GM19035 (cell line): ENCODE data around the gene RTP5.
"Not testable (repeated sequence)": the region's sequence is repeated elsewhere in the genome, so short reads cannot be mapped to it uniquely, and the experiment has no call there.

Experiments used
- ATAC-seq: cut with Tn5 transposase; IDR thresholded peaks from one replicate; pipeline ENCODE4 v1.9.1; 2021; ENCODE audit not compliant: unreplicated experiment

Gene RTP5

DNA sequence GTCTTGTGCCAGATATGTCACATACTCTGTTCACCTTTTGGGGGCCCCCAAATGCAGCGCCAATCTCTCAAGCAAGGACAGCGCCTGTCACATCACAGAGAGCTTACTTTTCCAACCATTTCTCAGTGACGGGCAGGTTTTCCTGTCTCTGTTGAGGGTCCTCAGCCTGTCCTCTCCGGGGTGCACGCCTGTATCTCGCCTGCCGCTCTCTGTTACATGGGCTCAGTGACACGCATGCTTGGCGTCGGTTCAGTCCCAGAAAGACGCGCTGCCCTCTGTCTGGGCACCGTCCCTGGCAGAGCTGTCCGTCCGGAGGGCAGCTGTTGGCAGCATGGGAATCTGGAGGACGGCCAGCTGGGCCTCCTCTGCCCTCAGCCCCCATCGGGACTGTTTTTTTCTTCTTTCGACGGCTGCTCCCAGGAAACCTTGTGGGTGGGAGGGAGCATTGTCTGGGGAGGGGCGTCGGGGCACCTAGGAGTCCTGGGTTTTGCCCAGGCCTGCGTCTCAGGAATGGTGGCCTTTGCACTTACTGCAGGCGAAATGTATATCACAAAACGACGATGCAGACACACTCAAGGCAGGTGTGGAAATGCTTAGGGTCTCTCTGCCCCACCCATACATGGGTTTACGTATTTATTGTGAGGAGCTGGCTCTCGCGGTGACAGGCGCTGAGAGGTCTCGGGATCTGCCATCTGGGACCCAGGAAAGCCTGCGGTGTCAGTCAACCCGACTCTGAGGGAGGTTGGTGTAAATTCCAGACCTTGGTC lies 30.9 kb downstream of the RTP5 start:
- ATAC-seq: no peak

DNA sequence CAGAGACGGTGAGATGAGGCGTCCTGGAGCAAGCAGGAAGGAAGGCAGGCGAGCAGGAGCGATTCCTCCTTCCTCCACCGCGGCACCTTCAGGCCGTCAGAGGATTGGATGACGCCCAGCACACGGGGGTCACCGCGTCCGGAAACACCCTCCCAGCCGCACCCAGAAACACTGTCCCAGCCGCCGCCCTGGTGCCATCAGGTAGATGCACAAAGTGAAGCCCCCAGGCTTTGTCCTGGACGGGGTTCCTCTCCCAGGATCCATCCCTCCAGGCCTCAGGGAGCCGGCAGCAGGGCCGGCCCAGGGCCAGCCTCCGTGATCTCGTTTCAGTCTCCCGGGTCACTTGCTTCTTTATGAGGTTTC lies 31.5 kb downstream of the RTP5 start:
- ATAC-seq: no peak

DNA sequence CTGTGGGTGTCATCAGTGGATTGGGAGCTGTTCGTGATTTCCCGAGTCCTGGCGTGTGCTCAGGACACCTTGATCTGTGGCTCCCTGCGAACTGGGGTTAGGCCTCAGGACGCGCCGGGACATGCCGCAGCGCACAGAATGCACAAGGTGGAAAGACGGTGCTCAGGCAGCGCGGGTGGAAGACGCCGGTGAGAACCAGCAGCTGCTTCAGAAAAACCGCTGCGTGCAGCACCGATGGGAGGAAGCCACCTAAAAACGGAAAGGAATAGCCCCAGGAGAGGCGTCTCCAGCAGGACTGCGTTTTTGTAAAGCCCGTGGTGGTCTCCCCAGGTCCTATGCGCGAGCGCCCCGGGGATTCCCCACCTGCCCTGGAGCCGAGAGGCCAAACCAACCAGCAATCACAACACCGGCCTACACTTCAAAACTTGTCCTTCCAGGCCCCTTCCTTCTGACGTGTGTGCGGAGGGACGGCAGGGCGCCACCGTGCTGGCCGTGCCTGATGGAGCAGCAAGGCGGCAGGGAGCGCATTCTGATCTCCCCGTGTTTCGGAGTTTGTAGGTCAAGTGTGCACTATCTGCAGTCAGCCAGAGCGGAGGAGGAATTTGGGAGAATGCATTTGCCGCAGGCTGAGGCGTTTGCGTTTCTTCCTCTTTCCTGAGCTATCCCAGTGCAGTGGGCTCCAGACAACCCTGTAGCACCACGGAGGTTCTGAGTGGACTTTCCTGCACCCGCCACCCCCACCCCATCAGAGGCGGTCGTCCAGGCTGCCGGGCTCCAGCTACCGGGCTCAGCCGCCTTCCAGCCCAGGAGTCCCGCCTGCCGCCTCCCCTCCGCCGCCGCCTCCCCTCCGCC lies 32.2 kb downstream of the RTP5 start:
- ATAC-seq: no peak

DNA sequence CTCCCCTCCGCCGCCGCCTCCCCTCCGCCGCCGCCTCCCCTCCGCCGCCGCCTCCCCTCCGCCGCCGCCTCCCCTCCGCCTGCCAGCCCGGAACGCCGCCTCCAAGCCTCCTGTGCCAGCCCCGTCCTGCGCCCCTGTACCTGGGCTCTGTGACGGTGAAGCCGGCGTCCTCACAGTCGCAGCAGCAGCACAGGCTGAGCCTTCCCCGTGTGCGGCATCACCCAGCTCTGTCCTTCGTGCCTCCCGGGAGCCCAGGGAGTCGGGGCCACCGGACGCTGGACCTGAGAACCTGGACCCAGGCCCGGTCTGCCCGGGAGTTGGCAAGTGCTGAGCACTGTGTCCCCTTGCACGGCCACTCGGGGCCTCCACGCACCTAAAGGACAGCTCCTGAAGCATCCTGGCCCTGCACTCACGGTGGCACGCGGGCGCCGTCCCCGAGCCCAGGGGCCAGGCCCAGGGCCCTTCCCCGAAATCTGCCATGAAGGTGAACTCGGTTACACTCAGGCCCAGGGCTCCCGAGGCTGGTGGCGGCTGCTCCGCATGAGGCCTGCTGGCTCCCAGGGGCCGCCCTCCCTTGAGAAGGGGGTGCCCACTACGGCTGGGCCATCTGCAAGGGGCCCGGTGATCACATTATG lies 32.9 kb downstream of the RTP5 start:
- ATAC-seq: no peak

DNA sequence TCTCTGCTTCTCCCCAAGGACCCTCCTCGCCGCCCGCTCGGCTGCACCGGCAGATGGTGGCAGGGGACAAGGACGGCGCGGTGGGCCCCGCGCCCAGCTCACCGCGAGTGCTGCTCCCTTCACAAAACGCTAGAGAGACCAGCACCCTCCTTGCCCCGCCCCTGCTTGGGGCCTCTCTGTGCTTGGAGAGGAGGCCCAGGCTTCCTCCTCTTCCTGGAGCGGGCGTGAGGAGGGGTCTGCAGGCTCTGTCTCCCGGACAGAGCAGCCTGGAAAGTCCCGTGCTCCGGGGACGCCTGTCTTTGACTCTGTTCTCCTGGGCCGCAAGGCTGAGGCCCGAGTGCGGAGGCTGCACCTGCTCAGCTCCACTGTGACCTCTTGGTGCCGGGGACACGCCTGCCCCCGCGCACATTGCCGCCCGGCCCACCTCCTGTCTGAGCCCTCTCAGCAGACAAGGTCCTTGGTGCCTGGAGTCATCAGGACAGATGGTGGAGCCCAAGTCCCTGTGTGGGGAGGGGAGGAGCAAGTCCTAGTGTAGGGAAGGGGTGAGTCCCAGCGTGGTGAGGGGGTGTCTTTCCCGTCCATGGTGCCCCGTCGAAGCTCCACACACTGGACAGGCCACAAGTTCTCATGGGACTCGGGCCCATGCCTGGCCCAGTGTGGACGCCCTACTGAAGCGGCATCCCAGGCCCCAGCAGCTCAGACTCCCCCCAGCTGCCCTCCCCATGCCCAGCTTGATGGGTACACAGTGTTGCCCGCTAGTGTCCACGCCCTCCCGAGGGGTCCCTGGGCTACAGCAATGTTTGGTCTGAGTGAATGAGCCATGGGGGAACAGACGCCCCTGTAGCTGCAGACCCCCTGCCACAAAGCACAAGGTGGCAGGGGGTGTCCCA lies 33.8 kb downstream of the RTP5 start:
- ATAC-seq: no peak

DNA sequence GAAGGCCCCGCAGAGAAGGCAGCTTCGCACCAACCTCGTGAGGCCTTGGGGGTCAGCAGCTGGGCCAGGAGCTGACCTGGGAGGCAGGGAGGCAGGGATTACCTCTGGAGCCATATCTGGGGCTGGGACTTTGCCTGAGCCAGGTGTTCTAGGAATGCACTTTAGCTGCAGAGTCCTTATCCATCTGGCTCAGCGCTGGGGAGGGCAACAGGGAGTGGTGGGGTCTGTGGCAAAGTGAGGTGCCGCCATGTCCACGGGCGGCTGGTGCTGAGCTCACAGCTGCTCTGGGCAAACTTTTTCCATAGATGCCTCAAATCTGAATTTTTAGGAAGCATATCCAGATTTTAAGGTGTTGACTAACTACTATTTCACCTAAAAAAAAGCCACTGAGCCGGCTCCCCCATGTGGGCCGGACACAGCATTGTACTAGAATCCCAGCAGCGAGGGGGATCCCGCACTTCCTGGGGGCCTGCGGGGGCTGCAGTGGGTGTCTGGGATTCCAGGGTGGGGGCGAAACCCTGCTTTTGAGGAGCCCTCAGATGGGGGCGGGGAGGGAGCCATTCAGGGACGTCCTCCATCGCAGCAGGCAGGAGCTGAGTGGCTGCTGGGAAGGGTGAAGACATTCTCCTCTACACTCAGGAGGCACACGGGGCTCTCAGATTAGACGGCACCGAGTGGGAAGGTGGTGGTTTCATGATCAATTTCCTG lies 34.6 kb downstream of the RTP5 start:
- no peak for ATAC-seq

DNA sequence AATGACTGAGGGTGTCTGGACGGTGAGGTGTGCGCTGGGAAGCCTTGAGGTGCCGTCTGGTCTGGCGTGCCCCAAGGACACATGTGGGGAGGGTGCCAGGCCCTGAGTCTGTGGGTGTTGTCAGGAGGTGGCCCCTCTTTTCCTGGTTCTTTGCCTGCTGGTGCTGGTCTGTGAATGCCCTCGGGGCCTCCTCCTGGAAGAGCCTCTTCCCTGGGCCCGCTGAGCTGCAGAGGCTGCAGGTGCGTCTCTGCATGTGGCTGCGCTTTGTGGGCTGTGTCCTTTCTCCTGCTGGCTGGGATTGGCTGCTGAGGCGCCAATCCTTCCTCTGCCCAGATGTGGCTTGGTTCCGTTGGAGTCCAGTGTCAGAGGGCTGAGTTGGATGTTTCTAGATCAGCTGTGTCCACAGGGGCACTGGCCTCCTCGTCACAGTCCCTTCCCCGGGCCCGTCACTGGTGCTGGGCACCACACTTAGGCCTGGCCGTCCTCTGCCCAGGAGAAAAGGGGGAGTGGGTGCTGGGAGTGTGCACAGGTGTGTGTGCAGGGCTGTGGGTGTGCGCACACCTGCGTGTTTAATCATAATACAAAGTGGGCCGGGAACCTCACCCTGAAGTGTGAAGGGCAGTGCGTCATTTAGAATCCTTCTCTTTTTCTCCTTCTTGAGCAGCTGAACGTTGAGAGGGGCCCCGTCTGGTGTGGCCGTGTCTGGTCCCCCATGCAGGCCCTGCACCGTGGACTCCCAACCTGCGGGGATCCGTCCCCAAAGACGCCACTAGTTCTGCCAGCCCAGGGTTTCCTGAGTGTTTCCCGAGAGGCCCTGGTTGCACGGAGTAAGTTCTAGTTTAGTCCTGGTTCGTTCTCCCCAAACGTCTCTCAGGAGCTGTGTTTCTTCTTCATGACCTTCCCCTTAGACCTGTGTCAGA lies 35.5 kb downstream of the RTP5 start:
- ATAC-seq: no peak

DNA sequence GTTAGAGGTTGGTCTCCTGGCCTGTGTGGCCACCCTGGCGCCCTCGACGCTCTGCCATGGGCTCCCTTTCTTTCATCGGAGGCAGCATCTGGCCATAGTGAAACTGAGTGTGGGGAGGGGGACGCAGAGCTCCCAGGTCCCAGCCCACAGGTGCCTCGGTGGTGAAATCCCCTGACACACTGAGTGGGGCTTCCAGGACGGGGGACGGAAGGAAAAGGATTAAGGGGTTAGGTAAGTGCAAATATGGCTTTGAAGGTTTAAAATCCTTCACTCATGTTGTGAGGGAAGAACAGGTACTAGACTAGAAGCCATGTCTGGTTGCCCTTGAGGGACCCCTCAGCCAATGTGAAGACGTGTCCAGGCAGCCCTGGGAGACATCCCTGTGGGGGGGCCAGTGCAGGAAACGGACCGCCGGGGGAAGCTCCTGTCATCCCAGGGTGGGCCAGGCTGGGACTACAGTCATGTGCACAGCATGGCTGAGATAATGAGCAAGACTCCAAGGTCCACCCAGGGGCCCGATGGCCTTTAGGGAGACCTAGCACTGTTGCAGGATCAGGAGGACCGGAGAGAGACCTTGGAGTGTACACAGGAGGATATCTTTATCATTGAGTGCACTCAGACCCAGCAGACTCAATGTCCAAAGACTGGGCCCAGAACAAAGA lies 36.3 kb downstream of the RTP5 start:
- ATAC-seq: no peak

DNA sequence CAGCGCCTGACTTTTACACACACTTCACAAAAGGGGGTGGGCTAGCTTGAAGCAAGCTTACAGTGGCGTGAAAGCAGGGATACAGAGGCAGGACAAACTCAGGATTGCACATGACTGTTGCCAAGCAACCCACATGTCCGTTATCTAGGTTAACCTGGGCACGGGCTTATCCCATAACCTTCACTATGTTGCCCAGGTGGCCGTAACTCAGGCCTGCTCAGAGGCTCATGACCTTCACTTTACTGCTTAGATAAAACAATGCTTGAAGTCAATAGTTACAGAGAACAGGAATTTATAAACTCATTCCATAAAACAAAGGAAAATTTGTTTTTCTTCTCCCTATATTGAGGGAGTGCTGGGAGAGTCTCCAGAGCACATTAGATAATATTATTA lies 36.8 kb downstream of the RTP5 start:
- ATAC-seq: not testable (repeated sequence)

DNA sequence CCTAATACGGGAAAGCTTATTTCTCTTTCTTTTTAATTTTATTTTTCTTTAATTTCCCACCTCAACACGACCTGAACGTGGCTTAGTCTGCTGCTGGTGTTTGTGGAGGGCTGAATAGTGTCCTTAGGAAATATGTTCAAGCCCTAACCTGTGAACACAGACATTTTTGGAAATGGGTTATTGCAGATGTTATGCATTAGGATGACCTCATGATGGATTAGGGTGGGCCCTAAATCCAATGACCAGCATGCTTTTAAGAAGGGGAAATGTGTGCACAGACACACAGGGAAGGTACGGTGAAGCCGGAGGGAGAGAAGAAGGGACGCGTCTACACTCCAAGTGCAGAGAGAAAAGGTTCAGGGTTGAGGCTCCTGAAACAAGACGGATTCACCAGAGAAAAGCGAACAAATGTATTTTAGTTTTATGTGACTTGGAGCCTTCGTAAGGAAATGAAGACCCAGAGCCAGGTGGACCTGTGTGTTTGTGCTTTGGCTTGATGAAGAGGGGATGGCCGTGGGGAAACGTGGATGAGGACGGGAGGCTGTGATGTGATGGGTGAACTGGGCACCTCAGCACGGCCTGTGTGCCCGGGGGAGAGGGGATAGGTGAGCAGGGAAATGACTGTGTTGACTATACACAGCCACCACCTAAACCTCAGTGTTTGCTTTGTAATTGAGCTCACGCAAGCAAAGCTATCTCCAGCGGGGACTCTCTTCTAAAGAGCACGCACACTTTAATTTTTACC lies 37.5 kb downstream of the RTP5 start:
- no peak for ATAC-seq

DNA sequence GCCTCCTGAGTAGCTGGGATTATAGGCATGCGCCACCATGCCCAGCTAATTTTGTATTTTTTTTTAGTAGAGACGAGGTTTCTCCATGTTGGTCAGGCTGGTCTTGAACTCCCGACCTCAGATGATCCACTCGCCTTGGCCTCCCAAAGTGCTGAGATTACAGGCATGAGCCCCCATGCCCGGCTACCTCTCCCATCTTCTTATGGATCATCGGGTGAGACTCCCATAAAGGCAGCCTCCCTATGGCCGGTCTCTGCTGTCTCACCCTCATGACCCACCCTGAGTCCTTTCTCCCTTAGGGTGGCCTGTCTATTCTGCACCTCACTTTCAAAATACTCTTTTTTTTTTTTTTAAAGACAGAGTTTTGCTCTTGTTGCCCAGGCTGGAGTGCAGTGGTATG lies 38.3 kb downstream of the RTP5 start:
- not testable (repeated sequence) for ATAC-seq

DNA sequence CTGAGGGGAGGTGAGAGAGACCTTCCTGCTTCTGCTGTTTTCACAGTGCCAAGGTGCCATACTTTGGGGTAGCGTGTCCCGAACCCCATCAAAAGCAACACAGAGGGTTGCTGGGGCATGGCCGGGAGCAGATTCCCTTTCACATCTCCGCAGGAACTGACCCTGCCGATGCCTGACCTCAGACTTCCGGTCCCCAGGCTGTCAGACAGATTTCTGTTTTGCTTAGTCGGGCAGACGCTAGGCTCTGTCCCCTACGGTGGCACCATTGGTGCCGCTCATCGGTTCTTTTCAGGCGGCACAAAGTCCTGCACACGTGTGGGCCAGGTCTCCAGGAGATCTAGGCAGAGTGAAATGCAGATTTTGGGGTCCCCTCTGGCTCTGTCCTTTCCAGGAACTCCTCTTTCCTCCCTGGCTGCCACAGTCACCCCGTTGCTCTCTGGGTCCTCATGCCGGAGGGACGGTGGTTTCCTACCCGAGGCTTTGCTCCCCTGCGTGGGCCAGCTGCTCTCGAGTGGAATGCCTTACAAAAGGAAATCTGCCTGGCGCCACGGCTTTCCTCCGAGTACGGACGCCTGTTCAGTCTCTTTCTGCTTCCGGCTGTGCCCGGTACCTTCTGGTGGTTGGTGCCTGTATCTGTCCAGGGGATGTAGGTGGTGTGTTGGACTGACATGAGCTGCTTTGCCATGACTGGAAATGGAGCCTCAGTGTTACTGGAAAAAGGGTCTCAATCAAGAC lies 39.3 kb downstream of the RTP5 start:
- ATAC-seq: no peak

DNA sequence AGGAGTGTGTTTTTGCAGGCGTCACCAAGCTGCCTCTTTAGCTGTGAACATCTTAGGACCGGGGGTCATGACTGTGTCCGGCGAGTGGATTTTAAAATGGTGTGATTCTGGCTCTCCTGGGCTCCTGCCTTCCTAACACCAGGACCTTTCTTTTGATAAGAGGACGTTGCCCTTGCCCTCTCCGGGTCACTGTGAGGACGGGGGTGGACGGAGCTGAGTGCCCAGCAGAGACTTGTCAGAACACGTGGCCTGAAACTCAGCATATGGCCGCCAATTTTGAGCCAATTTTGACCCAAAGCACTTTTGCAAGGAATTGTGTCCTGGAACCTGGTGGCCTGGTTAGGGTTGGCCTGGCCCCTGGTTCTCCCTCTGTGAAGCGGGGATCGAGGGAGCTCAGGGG lies 40.2 kb downstream of the RTP5 start:
- no peak for ATAC-seq

DNA sequence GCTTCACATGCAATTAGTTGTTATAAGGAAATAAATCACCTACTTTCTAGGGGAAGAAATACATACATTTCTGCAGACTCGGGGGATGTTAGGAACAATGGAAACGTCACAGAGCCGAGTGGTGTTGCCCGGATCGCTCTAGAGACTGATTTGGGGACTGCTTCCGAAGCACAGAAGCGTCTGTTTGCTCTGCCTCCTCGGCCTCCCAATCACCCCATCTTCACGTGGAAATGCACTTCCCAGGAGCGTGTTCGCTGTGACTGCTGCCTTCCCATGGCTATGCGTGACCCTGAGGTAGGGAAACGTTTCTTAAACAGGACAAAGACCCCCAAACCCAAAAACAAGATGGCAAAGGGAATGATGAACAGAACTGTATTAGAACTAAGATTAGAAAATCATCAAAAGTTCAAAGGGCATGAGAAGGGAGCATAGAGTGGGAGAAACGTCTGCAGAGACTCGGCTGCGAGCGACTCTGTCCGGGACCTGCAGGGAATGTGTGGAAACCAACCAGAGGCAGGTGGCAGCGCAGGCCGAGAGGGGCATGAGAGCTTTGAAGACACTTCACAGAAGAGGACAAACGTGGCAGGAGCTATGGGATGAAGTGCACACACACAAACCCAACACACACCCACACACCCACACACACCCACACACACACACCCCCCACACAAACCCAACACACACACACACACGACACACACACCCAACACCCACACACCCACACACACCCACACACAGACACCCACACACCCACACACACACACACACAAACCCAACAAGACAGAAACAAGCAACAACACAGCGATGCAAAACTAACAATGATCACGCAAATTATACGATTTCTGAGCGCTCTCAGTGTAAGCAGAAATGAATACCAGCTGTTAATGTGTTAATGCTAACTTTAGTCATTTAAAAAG lies 41.3 kb downstream of the RTP5 start:
- no peak for ATAC-seq

DNA sequence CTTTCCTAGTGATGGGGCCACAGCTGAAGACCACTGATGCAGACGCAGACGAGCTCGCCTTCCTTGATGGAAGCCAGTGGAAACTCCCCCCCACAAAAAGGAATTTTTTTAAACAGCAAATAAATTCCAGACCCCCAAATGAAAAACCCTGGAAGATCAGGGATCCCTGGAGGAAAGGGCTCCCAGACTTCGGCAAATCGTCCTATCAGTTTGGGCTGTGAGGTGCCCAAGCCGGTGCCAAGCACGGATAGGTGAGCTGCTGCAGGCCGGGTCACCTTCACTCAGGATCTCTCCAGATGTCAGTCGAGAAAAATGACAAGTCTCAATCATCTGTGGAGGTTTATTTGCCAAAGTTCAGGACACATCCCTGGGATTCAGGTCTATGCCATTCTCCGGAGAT lies 42.0 kb downstream of the RTP5 start:
- no peak for ATAC-seq

DNA sequence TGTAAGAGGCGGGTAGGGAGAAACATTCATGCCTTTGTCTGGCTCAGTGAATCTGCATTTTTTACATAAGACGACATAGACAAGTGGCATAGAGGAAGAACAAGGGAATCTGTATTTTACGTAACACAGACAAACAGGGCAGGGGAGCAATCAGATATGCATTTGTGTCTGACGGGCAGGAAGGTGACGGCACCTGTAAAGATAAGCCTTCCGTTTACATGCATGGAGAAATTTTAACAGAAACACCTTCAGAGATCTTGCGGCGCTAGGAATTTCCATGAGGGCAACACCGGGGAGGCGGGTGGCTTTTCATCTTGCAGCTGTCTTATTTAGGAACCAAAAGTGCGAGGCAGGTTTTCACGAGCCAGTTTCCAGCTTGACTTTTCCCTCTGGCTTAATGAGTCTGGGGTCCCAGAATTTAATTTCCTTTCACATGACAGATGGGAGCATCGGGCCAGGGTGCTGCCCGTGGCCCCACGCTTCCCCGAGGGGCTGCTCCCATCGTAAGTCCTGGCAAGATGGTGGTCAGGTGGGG lies 42.6 kb downstream of the RTP5 start:
- ATAC-seq: no peak
